Measurements from ENCODE around the gene RAPGEF4.

Gene RAPGEF4

DNA sequence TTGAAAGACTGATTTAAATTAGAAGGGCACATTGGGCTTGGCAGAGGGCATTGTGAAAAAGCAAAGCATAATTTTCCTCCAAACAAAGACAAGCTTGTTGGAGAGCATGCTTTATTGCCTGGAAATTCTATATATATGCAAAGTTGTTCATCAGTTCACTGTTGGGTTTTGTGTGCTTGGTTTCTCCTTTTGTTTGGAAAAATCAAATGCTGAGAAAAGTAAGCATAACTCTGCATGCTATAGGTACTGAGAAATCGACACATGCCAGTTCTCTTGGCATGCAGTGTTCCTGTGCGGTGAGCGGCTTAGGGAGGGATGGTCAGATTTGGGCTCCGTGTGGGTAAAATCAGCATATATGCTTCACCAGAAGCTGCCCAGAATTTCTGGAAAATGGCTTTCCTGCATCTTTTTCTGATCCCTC lies 161.0 kb downstream of the RAPGEF4 start:
- no peak for ATAC-seq (ENCODE audit: insufficient read depth, low read depth)
- H3K4me1 ChIP-seq (ENCODE audit: insufficient read depth, low read length): no peaks in the 10 kb centered on the region
- H3K27me3 ChIP-seq (ENCODE audit: insufficient read depth, low read length, poor library complexity): peaks cover 25% of the 10 kb centered on the region
- H3K27ac ChIP-seq (ENCODE audit: low read length): no peak overlapping the region
- H3K4me3 ChIP-seq (ENCODE audit: low read depth in 1 of 2, low read length in 2 of 2): no peak overlapping the region
- H4K20me1 ChIP-seq (ENCODE audit: insufficient read depth, low read length): no peaks in the 10 kb centered on the region
- H3K79me2 ChIP-seq (ENCODE audit: insufficient read depth, low read length): no peaks in the 10 kb centered on the region
- no peak overlapping the region for H3K4me2 ChIP-seq (ENCODE audit: insufficient read depth, low read length)
- H3K9me3 ChIP-seq (ENCODE audit: insufficient read depth, low read length, severe bottlenecking): no peaks in the 10 kb centered on the region
- TF ChIP-seq EZH2 (IDR thresholded peaks at IDR 0.05; ENCODE audit: borderline replicate concordance, low read depth, low read length, severe bottlenecking): no peak
- TF ChIP-seq, protein P1, sequence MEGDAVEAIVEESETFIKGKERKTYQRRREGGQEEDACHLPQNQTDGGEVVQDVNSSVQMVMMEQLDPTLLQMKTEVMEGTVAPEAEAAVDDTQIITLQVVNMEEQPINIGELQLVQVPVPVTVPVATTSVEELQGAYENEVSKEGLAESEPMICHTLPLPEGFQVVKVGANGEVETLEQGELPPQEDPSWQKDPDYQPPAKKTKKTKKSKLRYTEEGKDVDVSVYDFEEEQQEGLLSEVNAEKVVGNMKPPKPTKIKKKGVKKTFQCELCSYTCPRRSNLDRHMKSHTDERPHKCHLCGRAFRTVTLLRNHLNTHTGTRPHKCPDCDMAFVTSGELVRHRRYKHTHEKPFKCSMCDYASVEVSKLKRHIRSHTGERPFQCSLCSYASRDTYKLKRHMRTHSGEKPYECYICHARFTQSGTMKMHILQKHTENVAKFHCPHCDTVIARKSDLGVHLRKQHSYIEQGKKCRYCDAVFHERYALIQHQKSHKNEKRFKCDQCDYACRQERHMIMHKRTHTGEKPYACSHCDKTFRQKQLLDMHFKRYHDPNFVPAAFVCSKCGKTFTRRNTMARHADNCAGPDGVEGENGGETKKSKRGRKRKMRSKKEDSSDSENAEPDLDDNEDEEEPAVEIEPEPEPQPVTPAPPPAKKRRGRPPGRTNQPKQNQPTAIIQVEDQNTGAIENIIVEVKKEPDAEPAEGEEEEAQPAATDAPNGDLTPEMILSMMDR (IDR thresholded peaks at IDR 0.05; ENCODE audit: borderline replicate concordance, extremely low read depth, low read length, poor library complexity, severe bottlenecking): no peak
- H3K36me3 ChIP-seq (ENCODE audit: insufficient read depth, low read length): no peaks in the 10 kb centered on the region
- H3K9ac ChIP-seq (ENCODE audit: low read depth, low read length): no peak overlapping the region
- H2AFZ ChIP-seq (ENCODE audit: low read depth, low read length): no peak overlapping the region
- DNase-seq: no peak

DNA sequence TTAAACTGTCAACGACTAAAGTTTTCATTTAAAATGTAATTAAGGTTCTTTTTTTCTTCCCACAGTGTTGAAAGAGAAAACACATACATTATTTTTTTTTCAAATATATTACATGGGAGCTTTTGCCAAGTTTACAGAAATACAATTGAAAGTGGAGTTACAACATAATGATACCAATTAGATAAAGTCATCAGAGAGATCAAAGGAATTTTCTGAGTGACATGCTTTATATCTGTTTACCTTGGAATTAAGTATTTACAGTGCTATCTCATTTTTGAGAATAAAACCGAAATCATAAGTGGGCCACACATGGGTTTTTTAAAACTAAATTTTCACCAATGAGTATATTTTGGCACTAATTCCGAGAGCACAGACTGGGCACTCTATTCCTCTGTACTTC lies 165.2 kb downstream of the RAPGEF4 start:
- Histone ChIP-seq H3K36me3 (ENCODE audit: insufficient read depth, low read length) (no peaks in the 10 kb centered on the region), H3K4me3 (ENCODE audit: low read depth in 1 of 2, low read length in 2 of 2) (no peak overlapping the region), H3K79me2 (ENCODE audit: insufficient read depth, low read length) (no peaks in the 10 kb centered on the region), H3K4me2 (ENCODE audit: insufficient read depth, low read length) (no peak overlapping the region), H3K27ac (ENCODE audit: low read length) (no peak overlapping the region), H4K20me1 (ENCODE audit: insufficient read depth, low read length) (no peaks in the 10 kb centered on the region), H3K4me1 (ENCODE audit: insufficient read depth, low read length) (no peaks in the 10 kb centered on the region), H2AFZ (ENCODE audit: low read depth, low read length) (no peak overlapping the region), H3K9me3 (ENCODE audit: insufficient read depth, low read length, severe bottlenecking) (no peaks in the 10 kb centered on the region), H3K9ac (ENCODE audit: low read depth, low read length) (no peak overlapping the region), H3K27me3 (ENCODE audit: insufficient read depth, low read length, poor library complexity) (peaks cover 15% of the 10 kb centered on the region)
- TF ChIP-seq, protein P1 (IDR thresholded peaks at IDR 0.05; ENCODE audit: borderline replicate concordance, extremely low read depth, low read length, poor library complexity, severe bottlenecking): no peak
- no peak for TF ChIP-seq EZH2 (IDR thresholded peaks at IDR 0.05; ENCODE audit: borderline replicate concordance, low read depth, low read length, severe bottlenecking)
- DNase-seq: no peak
- no peak for ATAC-seq (ENCODE audit: insufficient read depth, low read depth)

DNA sequence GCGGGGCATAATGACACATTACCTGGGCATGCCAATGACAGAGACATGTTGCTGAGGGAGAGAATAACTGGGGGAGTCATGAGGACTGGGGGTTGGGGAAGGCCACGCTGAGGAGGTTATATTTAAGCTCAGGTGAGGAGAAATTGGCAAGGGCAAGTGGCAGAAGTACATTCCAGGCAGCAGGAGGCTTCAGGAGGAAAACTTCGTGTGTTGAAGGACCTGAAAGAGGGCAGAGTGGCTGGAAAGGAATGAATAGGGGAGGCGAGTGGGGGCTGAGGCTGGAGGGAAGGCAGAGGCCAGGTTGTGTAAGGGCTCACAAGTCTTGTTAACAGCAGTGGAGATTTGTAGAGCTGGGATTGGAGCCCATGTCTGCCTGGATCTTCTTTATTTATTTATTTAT lies 166.3 kb downstream of the RAPGEF4 start:
- no peaks in the 10 kb centered on the region for H3K36me3 ChIP-seq (ENCODE audit: insufficient read depth, low read length)
- no peak overlapping the region for H3K27ac ChIP-seq (ENCODE audit: low read length)
- DNase-seq: no peak
- no peak overlapping the region for H3K9ac ChIP-seq (ENCODE audit: low read depth, low read length)
- no peaks in the 10 kb centered on the region for H3K4me1 ChIP-seq (ENCODE audit: insufficient read depth, low read length)
- H4K20me1 ChIP-seq (ENCODE audit: insufficient read depth, low read length): no peaks in the 10 kb centered on the region
- no peak overlapping the region for H3K4me2 ChIP-seq (ENCODE audit: insufficient read depth, low read length)
- H2AFZ ChIP-seq (ENCODE audit: low read depth, low read length): no peak overlapping the region
- ATAC-seq (ENCODE audit: insufficient read depth, low read depth): no peak
- H3K9me3 ChIP-seq (ENCODE audit: insufficient read depth, low read length, severe bottlenecking): no peaks in the 10 kb centered on the region
- no peaks in the 10 kb centered on the region for H3K79me2 ChIP-seq (ENCODE audit: insufficient read depth, low read length)
- TF ChIP-seq, protein P1 (IDR thresholded peaks at IDR 0.05; ENCODE audit: borderline replicate concordance, extremely low read depth, low read length, poor library complexity, severe bottlenecking): no peak
- TF ChIP-seq EZH2 (IDR thresholded peaks at IDR 0.05; ENCODE audit: borderline replicate concordance, low read depth, low read length, severe bottlenecking): no peak
- H3K27me3 ChIP-seq (ENCODE audit: insufficient read depth, low read length, poor library complexity): peaks cover 15% of the 10 kb centered on the region
- H3K4me3 ChIP-seq (ENCODE audit: low read depth in 1 of 2, low read length in 2 of 2): no peak overlapping the region

DNA sequence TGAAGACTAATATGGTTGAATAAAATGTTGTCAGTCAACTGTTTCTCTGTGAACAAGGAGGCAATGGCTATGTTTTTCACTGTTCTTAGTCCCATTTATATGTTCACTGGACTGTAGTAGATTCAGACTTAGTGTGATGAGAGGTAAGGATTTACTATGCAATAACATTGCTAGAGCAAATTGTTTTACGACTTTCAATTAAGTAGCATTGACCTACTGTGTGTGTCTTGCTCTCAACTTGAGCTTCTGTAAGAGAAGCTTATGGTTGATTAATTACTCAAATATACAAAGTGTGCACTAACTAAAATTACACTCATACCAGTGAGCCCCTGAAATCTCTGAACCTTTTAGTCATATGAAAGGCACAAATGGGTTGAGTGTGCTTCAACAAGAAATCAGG lies 168.6 kb downstream of the RAPGEF4 start:
- H3K4me2 ChIP-seq (ENCODE audit: insufficient read depth, low read length): no peak overlapping the region
- no peaks in the 10 kb centered on the region for H3K36me3 ChIP-seq (ENCODE audit: insufficient read depth, low read length)
- H4K20me1 ChIP-seq (ENCODE audit: insufficient read depth, low read length): no peaks in the 10 kb centered on the region
- no peak for TF ChIP-seq EZH2 (IDR thresholded peaks at IDR 0.05; ENCODE audit: borderline replicate concordance, low read depth, low read length, severe bottlenecking)
- TF ChIP-seq, protein P1 (IDR thresholded peaks at IDR 0.05; ENCODE audit: borderline replicate concordance, extremely low read depth, low read length, poor library complexity, severe bottlenecking): no peak
- no peak overlapping the region for H3K27ac ChIP-seq (ENCODE audit: low read length)
- H3K9me3 ChIP-seq (ENCODE audit: insufficient read depth, low read length, severe bottlenecking): no peaks in the 10 kb centered on the region
- no peak overlapping the region for H2AFZ ChIP-seq (ENCODE audit: low read depth, low read length)
- ATAC-seq (ENCODE audit: insufficient read depth, low read depth) (no peak), DNase-seq (no peak)
- H3K79me2 ChIP-seq (ENCODE audit: insufficient read depth, low read length): no peaks in the 10 kb centered on the region
- no peaks in the 10 kb centered on the region for H3K4me1 ChIP-seq (ENCODE audit: insufficient read depth, low read length)
- peaks cover 6% of the 10 kb centered on the region for H3K27me3 ChIP-seq (ENCODE audit: insufficient read depth, low read length, poor library complexity)
- H3K9ac ChIP-seq (ENCODE audit: low read depth, low read length): no peak overlapping the region
- H3K4me3 ChIP-seq (ENCODE audit: low read depth in 1 of 2, low read length in 2 of 2): no peak overlapping the region

All from DND-41 (cell line).